NCI-H2107 treated with DMSO at 0.1 percent for 48 hours (cell line): ENCODE results near the gene NTRK3.

Experiments
- DNase-seq: peaks from one replicate; lab custom pipeline; 2025; ENCODE audit not compliant: unreplicated experiment; lab: John Stamatoyannopoulos, UW

The NTRK3 gene

GRCh38 chr15:88003541-88004327 is 252.8 kb downstream of the NTRK3 start:
- DNase-seq: no peak

- DNase-seq: no peak
Measured at GRCh38 chr15:88002706-88003105, 253.8 kb downstream of the NTRK3 start.

- DNase-seq: no peak
Measured at GRCh38 chr15:87998630-87999029, 257.9 kb downstream of the NTRK3 start.

- DNase-seq: no peak
Measured at GRCh38 chr15:87986776-87987175, 269.8 kb downstream of the NTRK3 start.

- DNase-seq: no peak
Measured at GRCh38 chr15:87985451-87985850, 271.1 kb downstream of the NTRK3 start.

- DNase-seq: no peak
Measured at GRCh38 chr15:87981969-87982368, 274.6 kb downstream of the NTRK3 start.

- no peak for DNase-seq
Measured at GRCh38 chr15:87977907-87978306, 278.6 kb downstream of the NTRK3 start.

- no peak for DNase-seq
Measured at GRCh38 chr15:87976552-87976951, 280.0 kb downstream of the NTRK3 start.

GRCh38 chr15:87973501-87974215 is 282.9 kb downstream of the NTRK3 start:
- no peak for DNase-seq

- DNase-seq: no peak
Measured at GRCh38 chr15:87971076-87971475, 285.5 kb downstream of the NTRK3 start.

- DNase-seq: no peak
Measured at GRCh38 chr15:87967951-87968350, 288.6 kb downstream of the NTRK3 start.

- no peak for DNase-seq
Measured at GRCh38 chr15:87965304-87965703, 291.2 kb downstream of the NTRK3 start.

- no peak for DNase-seq
Measured at GRCh38 chr15:87962428-87962827, 294.1 kb downstream of the NTRK3 start.

GRCh38 chr15:87961851-87962420 is 294.6 kb downstream of the NTRK3 start:
- DNase-seq: no peak

GRCh38 chr15:87959662-87960061 is 296.9 kb downstream of the NTRK3 start:
- no peak for DNase-seq

GRCh38 chr15:87959080-87959479 is 297.5 kb downstream of the NTRK3 start:
- DNase-seq: no peak

- no peak for DNase-seq
Measured at GRCh38 chr15:87955284-87955909, 301.1 kb downstream of the NTRK3 start.

- no peak for DNase-seq
Measured at GRCh38 chr15:87954793-87955192, 301.7 kb downstream of the NTRK3 start.

- DNase-seq: no peak
Measured at GRCh38 chr15:87952736-87953287, 303.7 kb downstream of the NTRK3 start.

GRCh38 chr15:87949575-87950223 is 306.8 kb downstream of the NTRK3 start:
- no peak for DNase-seq

- no peak for DNase-seq
Measured at GRCh38 chr15:87949151-87949574, 307.4 kb downstream of the NTRK3 start.
